Body of pancreas (tissue), 4 donors: ENCODE measurements around the gene ANKRD29. TPM values are rescaled to one million over a fixed set of nuclear protein-coding genes. Genes with fewer than 3 reads are reported as not detected.
A peak's percentile ranks its signal among the peaks of the same experiment; 100 is the strongest.

Experiments
- ATAC-seq: fragments of 150-250 bp; one replicate; pipeline ENCODE4 v1.9.1; 2016
- DNase-seq, 4 donors: peaks; one replicate each; pipeline ENCODE4 v3.0.0-alpha.2; 2019
- H3K27ac ChIP-seq, 4 donors: fragments of 200-600 bp; sonication (generic); 1 replicate in 3 of 4; 2 replicates in 1 of 4; pipeline versions ENCODE4 v1.5.1 to v1.6.1; 2016 to 2019; ENCODE audit warnings: mild to moderate bottlenecking in 1 of 4, mixed read lengths in 1 of 4, moderate library complexity in 1 of 4
- H3K27me3 ChIP-seq, 2 donors: fragments of 200-600 bp; sonication (generic); one replicate each; pipeline ENCODE4 v1.6.0; 2016; ENCODE audit warnings: mild to moderate bottlenecking in 1 of 2
- H3K36me3 ChIP-seq, 2 donors: fragments of 200-600 bp; sonication (generic); replicated peaks in 1 of 2; 2 replicates each; pipeline ENCODE4 v1.5.1; 2016; ENCODE audit warnings: low read depth in 2 of 2; ENCODE audit not compliant: insufficient read depth in 1 of 2
- H3K4me1 ChIP-seq: fragments of 200-600 bp; sonication (generic); one replicate; pipeline ENCODE4 v1.6.0; 2016
- H3K4me3 ChIP-seq, 2 donors: fragments of 200-600 bp; sonication (generic); 1 replicate in 1 of 2; 2 replicates in 1 of 2; pipeline ENCODE4 v1.5.1; 2016 to 2019
- H3K9me3 ChIP-seq, 3 donors: fragments of 200-600 bp; sonication (generic); 1 replicate in 2 of 3; 2 replicates in 1 of 3; pipeline ENCODE4 v1.5.1; 2016
- POLR2A ChIP-seq, 3 donors: fragments of 450-650 bp; IDR thresholded peaks; one replicate each; pipeline ENCODE4 v1.6.1; 2016; ENCODE audit warnings: antibody characterized with exemption in 3 of 3, mild to moderate bottlenecking in 2 of 3
- WGBS, 2 donors: methylation state at CpG; one replicate each; pipeline ENCODE4 v1.1.5; 2017; 5-methylcytosine and 5-hydroxymethylcytosine counted together
- intact Hi-C: fragments of 100-400 bp; cut with DNase I; formaldehyde crosslinking; loops from one replicate; pipeline ENCODE4 v1.15.1; 2023
- total RNA-seq, 2 donors: library from RNA; depleted of rRNA; stranded (reverse); fragments of >200 nt; gene quantifications; one replicate each; pipeline ENCODE4 v1.1.0, GENCODE V29; 2016
- TF ChIP-seq, protein P1 (sequence below), 7 experiments: fragments of 450-650 bp in 4 of 7; fragments of 200-600 bp in 3 of 7; sonication (generic) in 3 of 7; IDR thresholded peaks; one replicate each; pipeline ENCODE4 v1.5.1; 2016 to 2019; ENCODE audit warnings: antibody characterized with exemption in 7 of 7

The ANKRD29 gene
- total RNA-seq, 2 donors from 2014 or later: 0.52 to 3.3 TPM

DNA sequence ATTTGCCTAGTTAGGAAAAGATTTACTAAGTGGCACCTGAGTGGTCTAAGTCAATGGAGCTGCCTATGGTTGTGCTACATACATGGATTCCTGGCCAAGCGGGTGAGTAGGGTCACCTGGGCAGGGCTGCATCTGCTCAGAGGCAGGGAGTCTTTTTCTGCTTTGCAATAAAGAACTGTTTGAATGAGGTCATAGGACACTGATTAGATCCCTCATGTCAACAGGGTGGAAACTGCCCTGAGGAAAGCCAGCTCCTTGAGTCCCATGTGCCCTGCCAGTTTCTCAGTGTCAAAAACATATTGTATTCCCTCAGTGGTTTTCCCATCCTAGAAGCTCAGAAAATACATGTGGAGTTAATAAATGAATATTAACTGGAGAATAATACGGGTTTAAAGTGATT, 31.1 kb upstream of the ANKRD29 start:
- WGBS, 2 donors: 55 to 64% methylated on average over 2 of the region's 2 CpGs
- peak; percentile 22 for ATAC-seq
- intact Hi-C loops: no loop called here
- H3K9me3 ChIP-seq: no peaks in the 10 kb centered on the region
- peaks cover 15% of the 10 kb centered on the region for H3K4me1 ChIP-seq
- DNase-seq: peak in 2 of 4 donors; percentile 8 to 49
- H3K27me3 ChIP-seq: no peaks in the 10 kb centered on the region
- no peak overlapping the region for H3K4me3 ChIP-seq
- peak overlapping the region in 1 of 4 donors; percentile 25 for H3K27ac ChIP-seq
- TF ChIP-seq POLR2A (IDR thresholded peaks at IDR 0.05): no peak
- TF ChIP-seq, protein P1, sequence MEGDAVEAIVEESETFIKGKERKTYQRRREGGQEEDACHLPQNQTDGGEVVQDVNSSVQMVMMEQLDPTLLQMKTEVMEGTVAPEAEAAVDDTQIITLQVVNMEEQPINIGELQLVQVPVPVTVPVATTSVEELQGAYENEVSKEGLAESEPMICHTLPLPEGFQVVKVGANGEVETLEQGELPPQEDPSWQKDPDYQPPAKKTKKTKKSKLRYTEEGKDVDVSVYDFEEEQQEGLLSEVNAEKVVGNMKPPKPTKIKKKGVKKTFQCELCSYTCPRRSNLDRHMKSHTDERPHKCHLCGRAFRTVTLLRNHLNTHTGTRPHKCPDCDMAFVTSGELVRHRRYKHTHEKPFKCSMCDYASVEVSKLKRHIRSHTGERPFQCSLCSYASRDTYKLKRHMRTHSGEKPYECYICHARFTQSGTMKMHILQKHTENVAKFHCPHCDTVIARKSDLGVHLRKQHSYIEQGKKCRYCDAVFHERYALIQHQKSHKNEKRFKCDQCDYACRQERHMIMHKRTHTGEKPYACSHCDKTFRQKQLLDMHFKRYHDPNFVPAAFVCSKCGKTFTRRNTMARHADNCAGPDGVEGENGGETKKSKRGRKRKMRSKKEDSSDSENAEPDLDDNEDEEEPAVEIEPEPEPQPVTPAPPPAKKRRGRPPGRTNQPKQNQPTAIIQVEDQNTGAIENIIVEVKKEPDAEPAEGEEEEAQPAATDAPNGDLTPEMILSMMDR (IDR thresholded peaks at IDR 0.05): no peak
- no peaks in the 10 kb centered on the region for H3K36me3 ChIP-seq

DNA sequence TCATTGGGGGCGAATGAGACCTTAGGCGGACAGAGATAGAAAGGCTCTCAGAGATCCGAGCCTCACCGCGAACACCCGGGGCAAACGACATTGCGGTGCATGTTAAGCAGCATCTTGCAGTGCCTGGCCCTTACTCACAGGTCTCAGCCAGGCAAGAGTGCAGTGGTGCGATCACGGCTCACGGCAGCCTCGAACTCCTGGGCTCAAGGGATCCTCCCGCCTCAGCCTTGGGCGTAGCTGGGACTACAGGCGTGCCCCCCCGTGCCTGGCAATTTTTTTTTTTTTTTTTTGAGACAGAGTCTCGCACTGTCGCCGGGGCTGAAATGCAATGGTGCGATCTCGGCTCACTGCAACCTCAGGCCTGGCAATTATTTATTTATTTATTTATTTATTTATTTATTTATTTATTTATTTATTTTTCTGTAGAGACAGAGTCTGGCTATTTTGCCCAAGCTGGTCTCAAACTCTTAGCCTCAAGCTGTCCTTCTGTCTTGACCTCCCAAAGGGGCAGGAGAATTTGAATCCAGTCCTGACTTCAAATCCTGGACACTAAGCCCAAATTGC, 27.9 kb upstream of the ANKRD29 start:
- DNase-seq: peak in 1 of 4 donors; percentile 8
- H3K9me3 ChIP-seq: no peaks in the 10 kb centered on the region
- no peaks in the 10 kb centered on the region for H3K36me3 ChIP-seq
- H3K27ac ChIP-seq: no peak overlapping the region
- ATAC-seq: no peak
- H3K4me1 ChIP-seq: peaks cover 18% of the 10 kb centered on the region
- intact Hi-C loops: no loop called here
- no peak for TF ChIP-seq POLR2A (IDR thresholded peaks at IDR 0.05)
- TF ChIP-seq, protein P1 (IDR thresholded peaks at IDR 0.05): no peak
- 73 to 83% methylated on average over 21 of the region's 21 CpGs for WGBS, 2 donors
- no peak overlapping the region for H3K4me3 ChIP-seq
- no peaks in the 10 kb centered on the region for H3K27me3 ChIP-seq

DNA sequence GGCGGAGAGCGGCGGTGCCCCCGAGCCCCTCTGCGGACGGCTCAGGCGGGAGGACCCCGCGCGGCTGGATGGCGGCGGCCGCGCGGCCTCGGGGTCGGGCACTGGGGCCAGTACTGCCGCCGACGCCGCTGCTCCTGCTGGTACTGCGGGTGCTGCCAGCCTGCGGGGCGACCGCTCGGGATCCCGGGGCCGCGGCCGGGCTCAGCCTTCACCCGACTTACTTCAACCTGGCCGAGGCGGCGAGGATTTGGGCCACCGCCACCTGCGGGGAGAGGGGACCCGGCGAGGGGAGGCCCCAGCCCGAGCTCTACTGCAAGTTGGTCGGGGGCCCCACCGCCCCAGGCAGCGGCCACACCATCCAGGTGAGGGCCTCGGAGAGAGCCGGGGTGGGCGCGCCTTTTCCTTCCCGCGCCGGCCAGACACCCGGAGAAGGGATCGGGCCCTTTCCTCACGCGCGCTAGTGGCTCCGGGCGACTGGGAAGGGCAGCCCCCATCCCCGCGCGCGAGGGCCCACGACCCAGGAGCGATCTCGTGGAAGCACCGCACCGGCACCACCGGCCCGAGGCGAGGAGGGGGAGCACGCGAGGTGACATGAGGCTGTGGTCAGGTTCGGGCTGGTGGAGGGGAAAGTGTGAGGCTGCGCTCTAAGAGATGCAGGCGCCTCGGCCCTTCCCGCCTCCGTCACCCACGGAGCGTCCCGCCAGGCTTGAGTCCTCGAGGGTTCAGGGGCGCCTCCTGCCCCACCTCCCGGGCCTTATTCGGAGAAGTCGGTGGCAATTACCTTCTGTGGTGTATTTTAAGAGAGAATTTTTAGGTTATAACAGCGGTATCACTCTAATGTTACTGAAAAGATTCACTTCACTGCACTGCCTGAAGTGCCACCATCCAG, 27.1 kb upstream of the ANKRD29 start:
- no peaks in the 10 kb centered on the region for H3K36me3 ChIP-seq
- intact Hi-C loops: no loop called here
- no peaks in the 10 kb centered on the region for H3K9me3 ChIP-seq
- peak overlapping the region in 2 of 4 donors; percentile 3 to 16 for H3K27ac ChIP-seq
- peak in 1 of 3 donors; percentile 18 for TF ChIP-seq POLR2A (IDR thresholded peaks at IDR 0.05)
- TF ChIP-seq, protein P1 (IDR thresholded peaks at IDR 0.05): no peak
- peaks cover 18% of the 10 kb centered on the region for H3K4me1 ChIP-seq
- ATAC-seq (peak; percentile 62), DNase-seq (peak in 3 of 4 donors; percentile 22 to 43 (median 23))
- H3K4me3 ChIP-seq: peak overlapping the region; percentile 41 to 51
- WGBS, 2 donors: 6 to 11% methylated on average over 10 to 65 of the region's 85 CpGs
- H3K27me3 ChIP-seq: no peaks in the 10 kb centered on the region

DNA sequence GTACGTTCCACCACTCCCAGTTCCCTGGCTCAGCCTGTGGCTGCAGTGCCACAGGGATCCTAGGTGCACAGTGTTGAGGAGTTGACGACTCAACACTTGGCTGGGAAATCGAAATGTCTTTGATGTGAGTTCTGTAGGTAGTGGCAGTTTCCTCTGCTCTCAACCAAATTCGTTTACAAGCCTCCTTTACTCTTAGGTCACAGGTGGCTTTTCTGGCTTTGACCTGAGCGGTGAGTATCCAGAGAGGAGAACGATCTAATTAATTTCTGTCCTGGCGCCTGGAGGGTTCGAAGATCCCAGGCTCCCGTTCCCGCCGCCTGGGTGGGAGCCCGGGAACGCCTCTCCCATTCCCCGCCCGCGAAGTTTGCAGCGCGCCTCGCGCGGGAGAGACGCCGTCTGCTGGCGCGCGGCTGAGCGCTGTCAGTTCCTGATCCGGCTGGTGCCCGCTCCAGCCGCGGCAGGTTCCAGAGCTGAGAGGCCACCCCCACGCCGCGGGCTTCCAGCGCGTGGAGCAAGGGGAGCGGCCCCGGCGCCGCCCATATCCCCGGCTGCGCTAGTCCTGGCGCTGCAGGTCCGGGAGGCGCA, 26.4 kb upstream of the ANKRD29 start, which contains the start of gene LAMA3:
TSS of gene LAMA3 (plus strand) at position 423 of the 585 bp plus-strand sequence. CDS start 231 bp downstream, outside the sequence.
- peak within 1 kb of the TSS in 3 of 4 donors; percentile 3 to 16 (median 3) for H3K27ac ChIP-seq
- peaks cover 18% of the 10 kb centered on the region for H3K4me1 ChIP-seq
- peak; percentile 45 to 78 (median 58) for DNase-seq
- H3K4me3 ChIP-seq: peak within 1 kb of the TSS; percentile 41 to 51
- 0% methylated on average over 7 to 31 of the region's 45 CpGs for WGBS, 2 donors
- no peaks in the 10 kb centered on the region for H3K36me3 ChIP-seq
- no peaks in the 10 kb centered on the region for H3K27me3 ChIP-seq
- peak in 2 of 3 donors; percentile 26 to 48 for TF ChIP-seq POLR2A (IDR thresholded peaks at IDR 0.05)
- TF ChIP-seq, protein P1 (IDR thresholded peaks at IDR 0.05): peak in 3 of 7 experiments; percentile 12 to 31 (median 13)
- intact Hi-C loops: no loop called here
- H3K9me3 ChIP-seq: no peaks in the 10 kb centered on the region
- ATAC-seq: peak; percentile 85
